Stimulated activated CD8-positive, alpha-beta memory T cell treated with anti-CD3 and anti-CD28 coated beads, Interleukin-15, amount 100 ng/mL, for 1 hour (primary cell): ENCODE measurements around the gene FKRP.
"Not testable (repeated sequence)": the region's sequence is repeated elsewhere in the genome, so short reads cannot be mapped to it uniquely, and the experiment has no call there.

Experiments
- DNase-seq: peaks from one replicate; pipeline ENCODE4 v3.0.0-alpha.2; 2020; ENCODE audit warnings: low read depth

Gene FKRP, protein sequence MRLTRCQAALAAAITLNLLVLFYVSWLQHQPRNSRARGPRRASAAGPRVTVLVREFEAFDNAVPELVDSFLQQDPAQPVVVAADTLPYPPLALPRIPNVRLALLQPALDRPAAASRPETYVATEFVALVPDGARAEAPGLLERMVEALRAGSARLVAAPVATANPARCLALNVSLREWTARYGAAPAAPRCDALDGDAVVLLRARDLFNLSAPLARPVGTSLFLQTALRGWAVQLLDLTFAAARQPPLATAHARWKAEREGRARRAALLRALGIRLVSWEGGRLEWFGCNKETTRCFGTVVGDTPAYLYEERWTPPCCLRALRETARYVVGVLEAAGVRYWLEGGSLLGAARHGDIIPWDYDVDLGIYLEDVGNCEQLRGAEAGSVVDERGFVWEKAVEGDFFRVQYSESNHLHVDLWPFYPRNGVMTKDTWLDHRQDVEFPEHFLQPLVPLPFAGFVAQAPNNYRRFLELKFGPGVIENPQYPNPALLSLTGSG

DNA sequence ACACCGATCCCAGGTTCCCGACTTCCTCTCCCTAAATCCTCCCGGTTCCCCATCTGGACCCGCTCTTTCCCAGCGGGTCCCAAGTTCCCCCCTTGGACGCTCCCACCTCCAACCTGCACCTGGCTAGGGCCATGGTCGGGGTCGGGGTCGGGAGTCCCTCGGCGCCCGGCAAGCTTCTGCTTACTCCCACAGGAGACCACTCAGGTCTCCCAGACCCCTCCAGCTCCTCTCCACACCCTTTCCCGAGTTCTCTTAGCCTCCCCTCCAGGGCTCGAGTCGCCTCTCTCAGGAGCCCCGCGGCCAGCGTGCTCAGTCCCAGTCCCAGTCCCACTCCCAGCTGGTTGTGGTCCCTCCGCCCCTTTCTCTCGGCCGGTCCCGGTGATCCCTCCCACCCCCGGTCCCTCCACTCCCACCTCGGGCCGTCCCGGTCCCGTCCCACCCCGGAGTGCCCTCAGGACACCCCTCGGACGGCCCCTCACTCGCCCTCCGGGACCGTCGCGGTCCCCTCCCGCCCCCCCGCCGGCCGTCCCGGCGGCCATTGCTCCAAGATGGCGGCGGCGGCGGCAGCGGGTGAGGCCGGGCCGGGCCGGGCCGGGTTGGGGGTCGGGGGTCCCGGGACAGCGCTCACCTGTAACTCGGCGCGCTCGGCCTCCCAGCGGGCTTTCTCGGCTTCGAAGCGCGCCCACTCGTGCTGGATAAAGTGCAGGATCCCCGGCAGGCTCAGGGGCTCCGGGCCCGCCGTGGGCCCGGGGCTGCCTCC is at the start of gene FKRP:
Gene FKRP, plus strand, starts transcription at position 537 of the 760 bp plus-strand sequence. CDS start 9,394 bp downstream, outside the sequence.
- DNase-seq, result no peak

DNA sequence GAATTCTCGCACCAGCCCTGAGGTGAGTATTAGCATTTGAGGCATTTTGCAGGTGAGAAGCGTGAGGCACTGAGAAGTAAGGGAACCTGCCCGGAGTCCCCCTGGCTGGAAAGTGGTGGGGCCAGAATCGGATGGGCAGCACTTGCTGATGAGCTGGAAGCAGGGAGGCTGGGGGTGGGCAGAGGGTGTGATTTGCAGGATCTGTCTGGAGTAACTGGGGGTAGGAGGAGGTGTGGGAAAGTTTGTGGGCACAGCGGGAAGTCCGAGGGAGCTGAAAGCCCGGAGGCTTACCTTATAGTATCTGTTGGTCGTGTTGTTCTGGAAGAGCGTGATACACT is 49.0 kb upstream of the FKRP start:
- no peak for DNase-seq

- DNase-seq, result no peak
These were observed 48.5 kb upstream of the FKRP start for GRCh38 chr19:46697204-46697960.

DNA sequence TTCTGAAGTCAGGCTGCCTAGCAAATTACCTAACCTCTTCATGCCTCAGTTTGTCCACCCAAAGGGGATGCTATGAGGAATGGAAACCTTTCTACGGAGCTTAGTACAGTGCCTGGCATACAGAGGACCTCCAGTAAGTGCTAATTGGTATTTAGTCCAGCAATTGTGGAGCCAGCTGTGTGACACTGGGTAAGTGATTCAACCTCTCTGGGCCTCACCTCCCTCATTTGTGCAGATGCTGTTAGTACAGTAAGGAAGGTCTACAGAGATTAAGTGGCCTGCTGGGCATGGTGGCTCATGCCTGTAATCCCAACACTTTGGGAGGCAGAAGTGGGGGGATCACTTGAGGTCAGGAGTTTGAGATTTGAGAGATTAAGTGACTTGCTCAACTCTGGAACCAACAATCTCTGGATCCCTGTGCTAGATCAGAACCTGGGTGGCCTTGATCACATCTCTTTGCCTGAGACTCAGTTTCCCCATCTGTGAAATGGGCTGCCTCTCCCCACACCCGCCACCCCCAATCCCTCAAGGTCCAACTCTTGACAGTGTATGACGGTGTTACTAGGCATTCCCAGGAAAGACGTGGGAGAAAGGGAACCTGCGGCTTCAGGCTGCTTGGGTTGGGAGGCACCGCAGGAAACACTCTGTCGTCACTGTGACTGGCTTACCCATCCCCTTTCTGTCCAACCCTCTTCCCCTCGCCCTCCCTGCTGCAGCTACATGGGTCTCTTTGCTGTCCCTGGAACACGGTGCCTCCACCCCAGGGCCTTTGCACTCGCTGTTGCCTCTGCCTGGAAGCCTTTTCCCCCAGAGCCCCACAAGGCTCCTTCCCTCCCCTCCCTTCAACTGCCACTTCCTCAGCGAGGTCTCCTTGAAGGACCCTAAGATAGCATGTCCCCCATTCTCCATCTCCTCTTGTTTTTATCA is 47.2 kb upstream of the FKRP start:
- DNase-seq, result no peak

DNA sequence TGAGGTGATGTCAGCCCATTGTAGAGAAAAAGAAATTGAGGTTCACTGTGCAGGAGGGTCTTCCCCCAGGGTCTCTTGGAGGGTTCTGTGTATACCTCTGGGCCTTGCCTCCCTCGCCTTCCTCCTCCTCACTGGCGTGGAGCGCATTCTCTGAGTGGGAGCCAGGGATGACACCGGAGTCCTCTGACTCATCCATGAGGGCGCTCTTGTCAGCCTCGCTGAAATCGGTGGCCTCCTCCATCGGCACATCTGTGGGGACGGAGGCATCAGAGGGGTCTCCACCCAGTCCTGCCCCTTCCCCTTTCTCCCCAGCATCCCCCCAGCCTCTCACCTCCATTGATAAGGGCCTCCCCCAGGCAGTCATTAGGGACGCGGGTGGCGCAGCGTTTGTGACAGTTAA is 45.2 kb upstream of the FKRP start:
- DNase-seq, result no peak

DNA sequence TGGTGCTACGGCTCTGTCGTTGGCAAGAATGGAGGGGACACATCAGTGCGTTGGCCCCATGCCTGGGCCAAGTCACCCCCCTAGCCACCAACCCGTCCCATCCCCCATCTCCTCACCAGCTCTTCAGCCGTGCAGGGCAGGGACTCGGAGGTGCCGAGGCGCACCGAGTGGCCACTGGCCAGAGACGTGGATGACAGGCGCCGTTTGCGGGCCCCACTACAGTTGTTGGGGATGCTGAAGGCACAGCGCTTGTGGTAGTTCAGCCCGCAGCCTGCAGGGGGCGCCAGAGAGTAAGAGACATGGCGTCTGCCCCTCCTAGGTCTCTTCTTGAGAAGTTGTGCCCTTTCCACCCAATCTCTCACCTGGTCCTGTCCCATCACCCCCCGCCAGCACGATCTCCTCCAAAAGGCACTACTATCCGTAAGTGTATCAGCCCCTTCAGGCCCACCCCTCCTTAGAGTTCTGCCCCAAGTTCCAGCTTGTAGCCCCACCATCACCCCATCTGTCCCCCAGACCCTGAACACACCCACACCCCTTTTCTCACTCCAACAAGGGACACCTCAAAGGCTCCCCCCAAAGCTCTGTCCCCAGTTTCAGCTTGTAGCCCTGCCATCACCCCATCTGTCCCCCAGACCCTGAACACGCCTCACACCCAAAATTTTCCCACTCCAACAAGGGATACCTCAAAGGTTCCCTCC is 41.3 kb upstream of the FKRP start:
- DNase-seq, result peak; percentile 88

DNA sequence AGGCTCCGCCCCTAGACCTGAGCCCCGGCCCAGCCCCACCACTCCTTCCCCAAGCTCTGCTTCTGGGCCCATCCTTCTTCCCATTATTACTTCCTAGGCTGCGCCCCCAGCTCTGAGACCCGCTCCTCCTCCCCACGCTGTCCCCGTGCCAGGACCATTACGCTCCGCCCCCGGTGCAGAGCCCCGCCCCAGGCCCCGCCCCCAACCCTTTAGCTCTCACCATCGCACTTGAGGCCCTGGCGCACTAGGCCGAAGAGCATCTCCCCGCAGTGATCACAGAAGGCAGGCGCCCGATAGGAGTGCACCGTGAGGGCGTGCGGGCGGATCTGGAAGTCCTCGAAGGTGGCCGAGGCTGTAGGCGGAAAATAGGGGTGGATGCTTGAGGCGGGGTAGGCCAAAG is 35.2 kb upstream of the FKRP start:
- DNase-seq, result no peak

GRCh38 chr19:46712768-46713338 is 33.0 kb upstream of the FKRP start:
- DNase-seq, result not testable (repeated sequence)

- DNase-seq, result peak; percentile 58
These were observed 31.9 kb upstream of the FKRP start for GRCh38 chr19:46713781-46714443.

DNA sequence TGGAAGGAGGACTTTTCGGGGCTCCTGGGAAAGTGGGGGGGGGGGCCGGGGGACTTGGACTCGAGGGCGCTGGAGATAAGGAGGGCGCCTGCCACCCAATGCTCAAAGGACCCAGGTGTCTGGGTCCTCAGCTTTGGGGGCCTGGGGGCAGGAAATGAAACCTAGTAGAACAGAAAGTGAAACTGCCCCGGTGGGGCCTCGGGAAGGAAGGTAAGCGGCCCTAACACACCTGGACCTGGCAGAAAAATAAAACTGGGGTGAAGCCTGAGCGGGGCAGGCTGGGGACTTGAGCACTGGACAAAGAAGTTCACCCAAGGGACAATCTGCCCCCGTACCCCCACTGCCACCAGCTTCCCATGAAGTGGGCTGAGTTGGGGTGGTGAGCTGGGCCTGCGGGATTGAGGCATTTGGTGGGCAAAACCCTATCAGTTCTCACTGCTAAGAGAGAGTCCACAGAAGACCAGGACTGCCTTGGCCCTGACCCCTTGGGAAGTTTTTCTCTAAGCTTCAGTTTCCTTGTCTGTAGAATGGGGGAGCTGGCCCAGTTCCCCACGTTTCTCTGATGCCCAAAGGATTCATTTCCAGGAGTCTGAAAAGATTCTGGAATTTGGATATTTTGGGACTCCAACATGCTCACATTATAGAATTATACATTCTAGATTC is 31.3 kb upstream of the FKRP start:
- DNase-seq, result peak; percentile 41

DNA sequence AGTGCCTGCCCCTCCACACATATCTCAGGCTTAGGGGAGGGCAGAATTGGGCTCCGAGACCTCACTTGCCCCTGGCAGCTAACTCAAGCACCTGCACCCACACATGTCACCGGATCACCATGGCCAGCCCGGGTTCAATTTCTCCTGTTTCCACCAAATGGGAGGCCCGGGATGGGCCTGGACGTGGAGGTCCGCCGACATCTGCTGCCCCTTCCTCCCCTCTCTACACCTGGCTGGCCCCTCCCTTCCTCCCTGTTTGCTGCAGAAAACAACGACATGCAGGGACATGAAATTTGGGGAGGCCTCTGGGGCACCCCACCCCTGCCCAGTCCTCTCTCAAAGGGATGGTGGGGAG is 30.3 kb upstream of the FKRP start:
- no peak for DNase-seq

DNA sequence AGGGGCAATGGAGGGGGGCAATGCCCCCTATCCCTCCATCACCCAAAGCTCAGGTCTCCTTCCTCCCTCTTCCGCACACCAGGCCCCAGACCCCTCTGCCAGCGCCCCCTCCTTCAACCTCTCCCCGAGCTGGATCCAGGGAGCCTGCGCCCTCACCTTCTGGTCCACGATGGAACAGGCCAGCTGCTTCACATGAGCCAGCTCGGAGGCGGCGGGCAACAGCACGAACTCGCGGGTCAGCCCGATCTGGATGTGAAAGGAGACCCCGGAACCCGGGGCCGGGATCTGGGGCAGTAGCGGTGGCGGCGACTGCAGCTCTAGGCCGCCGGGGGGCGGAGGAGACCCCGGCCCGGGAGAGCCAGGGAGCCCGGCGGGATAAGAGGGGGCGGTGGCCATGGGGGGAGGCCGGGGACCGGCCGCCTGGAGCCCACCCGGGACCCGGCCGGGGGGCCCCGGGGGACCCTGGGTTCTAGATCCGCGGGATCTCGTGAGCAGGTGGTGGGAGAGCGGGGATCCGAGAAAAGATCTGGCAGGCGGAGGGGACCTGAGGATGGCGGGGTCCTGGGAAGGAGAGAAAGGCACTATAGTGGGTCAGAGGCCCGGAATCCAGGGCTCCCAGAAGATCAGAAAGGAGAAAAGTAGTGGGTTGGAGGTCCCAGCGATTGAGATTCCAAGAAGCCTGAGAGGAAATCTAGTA is 29.7 kb upstream of the FKRP start:
- DNase-seq, result no peak

DNA sequence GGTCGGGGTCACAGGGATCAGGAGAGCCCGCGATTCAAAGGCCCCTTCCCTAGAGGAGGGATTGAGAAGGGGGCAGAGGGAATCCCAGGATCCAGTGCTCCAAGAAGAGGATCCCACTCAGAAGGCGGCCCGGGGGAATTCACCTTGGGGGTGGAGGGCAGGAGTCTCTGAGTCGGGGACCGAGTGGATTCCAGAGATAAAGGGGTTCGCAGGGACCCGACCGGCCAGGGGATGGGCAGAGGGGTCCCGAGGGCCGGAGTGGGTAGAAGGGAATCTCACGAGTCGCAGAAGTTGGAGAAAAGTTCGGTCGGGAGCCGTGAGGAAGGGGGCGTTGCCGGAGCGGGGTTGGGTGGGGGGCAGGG is 29.2 kb upstream of the FKRP start:
- DNase-seq, result no peak

- DNase-seq, result peak; percentile 85
These were observed 28.7 kb upstream of the FKRP start, which contains the start of gene PRKD2 for GRCh38 chr19:46717034-46717715. Gene PRKD2 (minus strand): TSS chr19:46717114. CDS start chr19:46716370, 744 bp downstream.

- DNase-seq, result no peak
These were observed 28.1 kb upstream of the FKRP start for GRCh38 chr19:46717716-46718143.

DNA sequence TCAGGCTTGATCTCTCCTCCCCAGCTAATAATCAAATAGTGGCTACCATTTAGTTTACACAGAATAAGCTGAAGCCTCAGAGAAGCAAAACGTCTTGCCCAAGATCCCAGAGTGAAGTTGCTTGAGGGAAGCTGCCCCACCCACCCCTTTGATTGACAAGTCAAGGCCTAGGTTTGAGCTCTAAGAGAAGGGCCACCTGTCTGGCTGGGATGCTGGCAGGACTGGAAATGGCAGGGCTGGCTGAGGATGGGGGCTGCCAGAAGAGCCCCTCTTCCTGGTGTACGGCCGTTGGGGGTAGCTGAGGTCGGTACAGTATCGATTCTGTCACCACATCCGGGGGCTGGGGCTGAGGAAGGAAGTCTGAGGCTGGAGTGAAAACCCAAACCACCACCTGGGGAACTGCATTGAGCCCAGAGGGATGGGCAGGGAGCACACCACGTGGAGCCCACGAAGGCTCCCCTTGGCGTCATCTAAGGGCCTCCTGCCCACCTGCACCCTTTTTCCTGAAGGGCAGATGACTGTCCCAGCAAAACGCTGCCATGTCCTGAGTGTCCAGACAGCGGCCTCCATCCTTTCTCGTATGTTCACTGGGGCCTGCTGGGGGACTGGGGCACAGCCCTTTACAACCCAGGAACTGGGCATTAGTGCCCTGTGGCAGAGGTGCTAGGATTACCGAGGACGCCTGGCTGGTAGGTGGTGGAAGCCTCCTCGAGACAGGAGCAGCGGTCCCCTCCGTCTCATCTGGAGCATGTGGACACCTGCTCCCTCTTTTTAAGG is 27.5 kb upstream of the FKRP start:
- DNase-seq, result no peak

DNA sequence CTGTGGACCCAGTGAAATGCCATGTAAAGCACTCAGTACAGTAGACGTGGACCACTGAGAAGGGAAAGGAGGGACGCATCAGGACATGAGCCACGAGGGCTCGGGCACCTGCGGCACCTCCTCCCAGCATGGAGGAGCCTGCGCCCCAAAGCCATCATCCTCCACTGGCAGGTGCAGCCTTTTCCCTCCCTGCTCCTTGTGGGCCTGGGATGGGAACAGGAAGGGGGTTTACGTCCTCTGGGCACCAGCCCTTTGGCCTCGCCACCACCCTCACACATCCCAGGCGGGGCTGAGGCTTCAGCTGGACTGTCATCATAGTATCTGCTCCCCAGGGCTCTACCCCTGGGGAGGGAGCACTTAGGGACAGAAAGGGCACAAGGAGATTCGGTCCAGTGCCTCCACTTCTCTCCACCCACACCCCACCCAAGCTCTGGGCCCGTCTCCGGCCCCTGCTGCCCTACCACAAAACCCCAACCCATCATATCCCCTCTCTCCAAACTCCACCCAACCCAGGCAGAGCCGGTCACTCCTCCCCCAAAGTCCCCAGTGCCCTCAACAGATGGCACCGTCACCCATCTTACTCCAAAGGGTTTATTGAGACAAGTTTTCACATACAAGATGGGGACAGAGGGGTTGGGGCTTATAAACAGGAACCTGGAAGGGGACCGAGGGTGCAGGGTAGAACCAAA is 26.8 kb upstream of the FKRP start:
- DNase-seq, result no peak
